Right hindlimb (tissue), 1 donor: ENCODE measurements around the gene DAZ2.
"Not testable (repeated sequence)": the region's sequence is repeated elsewhere in the genome, so short reads cannot be mapped to it uniquely, and the experiment has no call there.

Source experiments
- DNase-seq: peaks from one replicate; pipeline ENCODE4 v3.0.0-alpha.2; 2018

Gene DAZ2

GRCh38 chrY:23219233-23219632, at the start of gene DAZ2:
DAZ2 (plus strand) TSS chrY:23219533; CDS start chrY:23219741, 208 bp downstream.
- not testable (repeated sequence) for DNase-seq

- not testable (repeated sequence) for DNase-seq
Measured at GRCh38 chrY:23198908-23199307, 20.4 kb upstream of the DAZ2 start, which contains the start of gene DAZ1. DAZ1 (minus strand) TSS chrY:23199008; CDS start chrY:23198800, 208 bp downstream.

GRCh38 chrY:23207455-23207854, 11.9 kb upstream of the DAZ2 start:
- DNase-seq: not testable (repeated sequence)

GRCh38 chrY:23209802-23210495, 9.4 kb upstream of the DAZ2 start:
- DNase-seq: not testable (repeated sequence)

- DNase-seq: not testable (repeated sequence)
Measured at GRCh38 chrY:23210681-23211080, 8.7 kb upstream of the DAZ2 start.
